Measurements from ENCODE around the gene THBD.

The THBD gene

DNA sequence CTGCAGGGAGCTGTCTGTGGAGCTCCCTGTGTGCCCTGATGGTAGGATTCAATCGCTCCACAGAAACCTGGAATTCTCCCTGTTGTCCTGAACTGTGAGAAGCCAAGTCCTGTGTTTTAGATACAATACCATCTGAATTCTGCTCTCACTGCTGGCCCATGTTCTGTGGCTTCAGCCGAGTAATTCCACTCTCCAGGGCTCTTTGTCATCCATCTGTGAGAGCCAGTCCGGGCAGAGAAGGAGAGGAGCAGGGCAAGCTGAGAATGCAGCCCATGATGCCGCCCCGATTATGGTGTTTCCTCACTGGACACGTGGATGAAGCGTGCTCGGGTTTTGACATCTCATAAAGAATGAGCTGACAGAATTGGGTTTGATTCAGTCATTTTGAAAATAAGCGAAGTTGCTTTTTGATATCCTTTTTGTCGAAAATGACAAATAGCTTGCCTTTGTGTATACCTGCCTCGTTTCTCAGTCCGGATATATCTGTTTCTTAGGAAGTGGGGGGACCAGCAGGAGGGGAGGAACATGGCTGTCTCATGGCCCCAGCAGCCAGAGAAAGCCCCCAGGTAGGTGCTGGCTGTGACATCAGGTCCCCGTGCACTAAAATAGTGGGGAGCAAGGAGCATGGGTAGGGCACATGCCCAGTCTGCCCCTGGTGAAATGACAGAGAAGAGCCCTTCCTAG, 44.9 kb upstream of the THBD start:
- Histone ChIP-seq H3K9ac (ENCODE audit: low read length) (no peak overlapping the region), H3K27me3 (replicated peaks; ENCODE audit: insufficient read depth, low read length) (no peaks in the 10 kb centered on the region), H3K4me3 (ENCODE audit: low read length) (no peak overlapping the region), H3K36me3 (replicated peaks; ENCODE audit: insufficient read depth, low read length) (no peaks in the 10 kb centered on the region), H3K9me3 (replicated peaks; ENCODE audit: insufficient read depth, low read length) (no peaks in the 10 kb centered on the region), H2AFZ (ENCODE audit: low read length) (no peak overlapping the region), H3F3A (ENCODE audit: insufficient read depth, low read length) (no peaks in the 10 kb centered on the region), H3K4me2 (ENCODE audit: low read depth, low read length) (no peak overlapping the region), H3K27ac (ENCODE audit: low read length) (no peak overlapping the region), H3K79me2 (ENCODE audit: low read length) (no peaks in the 10 kb centered on the region), H3K9me2 (replicated peaks; ENCODE audit: insufficient read depth, low read length) (no peaks in the 10 kb centered on the region), H4K20me1 (ENCODE audit: insufficient read depth, low read length) (no peaks in the 10 kb centered on the region), H3K4me1 (ENCODE audit: low read length) (no peaks in the 10 kb centered on the region)
- TF ChIP-seq EZH2 (optimal IDR thresholded peaks at IDR 0.05; ENCODE audit: low read depth, low read length) = no peak
- TF ChIP-seq EZH2phosphoT487 (IDR thresholded peaks at IDR 0.05; ENCODE audit: low read length) = no peak
- DNase-seq = no peak

DNA sequence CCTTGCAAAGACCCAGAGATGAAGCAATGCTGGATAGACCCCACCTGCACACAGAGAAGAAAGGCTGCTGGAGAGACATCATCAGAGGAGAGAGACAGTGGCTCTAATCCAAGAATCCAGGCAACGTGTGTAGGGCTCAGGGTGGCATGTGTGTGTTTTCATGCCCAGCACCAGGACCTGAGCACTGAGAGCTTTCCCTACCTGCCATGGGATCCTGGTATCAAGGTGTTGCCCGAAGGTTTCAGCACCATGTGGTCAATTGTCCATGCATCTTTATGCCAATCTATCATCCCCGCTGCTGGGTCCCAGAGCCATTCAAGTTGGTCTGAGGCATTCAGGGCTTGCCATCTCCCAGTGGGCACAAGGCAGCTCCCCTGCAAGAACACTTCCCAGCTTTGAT, 44.1 kb upstream of the THBD start:
- H3K27me3 ChIP-seq (replicated peaks; ENCODE audit: insufficient read depth, low read length) = no peaks in the 10 kb centered on the region
- no peak overlapping the region for H3K27ac ChIP-seq (ENCODE audit: low read length)
- no peaks in the 10 kb centered on the region for H3K79me2 ChIP-seq (ENCODE audit: low read length)
- H3K9me3 ChIP-seq (replicated peaks; ENCODE audit: insufficient read depth, low read length) = no peaks in the 10 kb centered on the region
- no peaks in the 10 kb centered on the region for H3K36me3 ChIP-seq (replicated peaks; ENCODE audit: insufficient read depth, low read length)
- no peak overlapping the region for H3K4me3 ChIP-seq (ENCODE audit: low read length)
- TF ChIP-seq EZH2 (optimal IDR thresholded peaks at IDR 0.05; ENCODE audit: low read depth, low read length) (no peak), EZH2phosphoT487 (IDR thresholded peaks at IDR 0.05; ENCODE audit: low read length) (no peak)
- TF ChIP-seq, protein P1, sequence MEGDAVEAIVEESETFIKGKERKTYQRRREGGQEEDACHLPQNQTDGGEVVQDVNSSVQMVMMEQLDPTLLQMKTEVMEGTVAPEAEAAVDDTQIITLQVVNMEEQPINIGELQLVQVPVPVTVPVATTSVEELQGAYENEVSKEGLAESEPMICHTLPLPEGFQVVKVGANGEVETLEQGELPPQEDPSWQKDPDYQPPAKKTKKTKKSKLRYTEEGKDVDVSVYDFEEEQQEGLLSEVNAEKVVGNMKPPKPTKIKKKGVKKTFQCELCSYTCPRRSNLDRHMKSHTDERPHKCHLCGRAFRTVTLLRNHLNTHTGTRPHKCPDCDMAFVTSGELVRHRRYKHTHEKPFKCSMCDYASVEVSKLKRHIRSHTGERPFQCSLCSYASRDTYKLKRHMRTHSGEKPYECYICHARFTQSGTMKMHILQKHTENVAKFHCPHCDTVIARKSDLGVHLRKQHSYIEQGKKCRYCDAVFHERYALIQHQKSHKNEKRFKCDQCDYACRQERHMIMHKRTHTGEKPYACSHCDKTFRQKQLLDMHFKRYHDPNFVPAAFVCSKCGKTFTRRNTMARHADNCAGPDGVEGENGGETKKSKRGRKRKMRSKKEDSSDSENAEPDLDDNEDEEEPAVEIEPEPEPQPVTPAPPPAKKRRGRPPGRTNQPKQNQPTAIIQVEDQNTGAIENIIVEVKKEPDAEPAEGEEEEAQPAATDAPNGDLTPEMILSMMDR (IDR thresholded peaks at IDR 0.05; ENCODE audit: low read length) = no peak
- no peak overlapping the region for H3K9ac ChIP-seq (ENCODE audit: low read length)
- no peak overlapping the region for H3K4me2 ChIP-seq (ENCODE audit: low read depth, low read length)
- no peak for DNase-seq
- H3F3A ChIP-seq (ENCODE audit: insufficient read depth, low read length) = no peaks in the 10 kb centered on the region
- no peaks in the 10 kb centered on the region for H3K9me2 ChIP-seq (replicated peaks; ENCODE audit: insufficient read depth, low read length)
- no peak overlapping the region for H2AFZ ChIP-seq (ENCODE audit: low read length)
- H3K4me1 ChIP-seq (ENCODE audit: low read length) = no peaks in the 10 kb centered on the region
- no peaks in the 10 kb centered on the region for H4K20me1 ChIP-seq (ENCODE audit: insufficient read depth, low read length)

DNA sequence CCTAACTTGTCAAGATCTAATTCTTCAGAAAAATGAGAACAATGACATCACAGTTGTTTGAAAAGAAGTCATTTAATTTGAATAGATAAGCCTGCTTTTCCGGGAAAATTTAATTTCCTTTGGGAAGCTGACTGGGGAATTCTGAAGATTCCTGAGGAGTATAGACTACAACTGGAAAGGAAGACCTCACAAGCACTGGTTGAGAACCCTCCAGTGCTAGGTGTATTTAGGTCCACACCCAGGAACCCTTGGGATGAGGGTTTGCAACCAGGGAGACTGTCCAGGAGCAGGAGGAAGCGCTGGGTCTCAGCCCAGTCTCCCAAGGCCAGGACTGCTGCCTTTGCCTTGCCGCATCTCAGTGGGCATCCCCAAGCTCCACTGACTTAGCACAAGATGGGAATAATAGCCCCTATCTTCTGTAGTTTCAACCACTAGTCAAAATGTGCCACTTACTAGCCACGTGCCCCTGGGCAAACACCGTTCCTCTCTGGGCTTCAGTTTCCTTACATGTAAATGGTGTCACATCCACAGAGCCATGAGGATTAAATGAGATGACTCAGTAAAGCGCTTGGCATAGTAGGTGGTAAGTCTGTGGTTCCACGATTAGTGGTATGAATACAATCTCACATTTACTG, 43.5 kb upstream of the THBD start:
- Histone ChIP-seq H2AFZ (ENCODE audit: low read length) (no peak overlapping the region), H3K9me3 (replicated peaks; ENCODE audit: insufficient read depth, low read length) (no peaks in the 10 kb centered on the region), H3K4me1 (ENCODE audit: low read length) (no peaks in the 10 kb centered on the region), H3K4me2 (ENCODE audit: low read depth, low read length) (no peak overlapping the region), H3F3A (ENCODE audit: insufficient read depth, low read length) (no peaks in the 10 kb centered on the region), H3K27ac (ENCODE audit: low read length) (no peak overlapping the region), H3K27me3 (replicated peaks; ENCODE audit: insufficient read depth, low read length) (no peaks in the 10 kb centered on the region), H3K79me2 (ENCODE audit: low read length) (no peaks in the 10 kb centered on the region), H4K20me1 (ENCODE audit: insufficient read depth, low read length) (no peaks in the 10 kb centered on the region), H3K9ac (ENCODE audit: low read length) (no peak overlapping the region), H3K4me3 (ENCODE audit: low read length) (no peak overlapping the region), H3K9me2 (replicated peaks; ENCODE audit: insufficient read depth, low read length) (no peaks in the 10 kb centered on the region), H3K36me3 (replicated peaks; ENCODE audit: insufficient read depth, low read length) (no peaks in the 10 kb centered on the region)
- DNase-seq = no peak
- TF ChIP-seq EZH2 (optimal IDR thresholded peaks at IDR 0.05; ENCODE audit: low read depth, low read length) (no peak), EZH2phosphoT487 (IDR thresholded peaks at IDR 0.05; ENCODE audit: low read length) (no peak)
- TF ChIP-seq, protein P1 (IDR thresholded peaks at IDR 0.05; ENCODE audit: low read length) = no peak

DNA sequence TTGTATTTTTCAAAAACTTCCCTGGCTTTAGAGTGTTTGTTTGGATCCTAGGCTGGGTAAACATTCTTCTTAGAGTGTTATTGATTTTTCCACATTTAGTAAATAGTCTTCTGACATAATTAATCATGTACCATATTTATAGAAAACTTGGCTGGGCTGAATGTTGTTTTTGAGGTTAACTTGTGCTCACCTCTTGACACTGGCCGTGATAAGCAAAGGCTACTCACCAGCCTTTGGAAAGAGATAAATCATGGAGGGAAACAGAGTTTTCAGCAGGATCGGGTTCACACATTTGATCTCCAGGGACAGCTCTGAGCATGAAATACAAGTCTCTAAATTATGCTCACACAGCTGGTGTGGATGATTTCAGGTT, 42.9 kb upstream of the THBD start:
- Histone ChIP-seq H3K9ac (ENCODE audit: low read length) (no peak overlapping the region), H3K4me3 (ENCODE audit: low read length) (no peak overlapping the region), H3K9me2 (replicated peaks; ENCODE audit: insufficient read depth, low read length) (no peaks in the 10 kb centered on the region), H3K36me3 (replicated peaks; ENCODE audit: insufficient read depth, low read length) (no peaks in the 10 kb centered on the region), H3K4me2 (ENCODE audit: low read depth, low read length) (no peak overlapping the region), H3K27me3 (replicated peaks; ENCODE audit: insufficient read depth, low read length) (no peaks in the 10 kb centered on the region), H3K4me1 (ENCODE audit: low read length) (no peaks in the 10 kb centered on the region), H3K79me2 (ENCODE audit: low read length) (no peaks in the 10 kb centered on the region), H3K9me3 (replicated peaks; ENCODE audit: insufficient read depth, low read length) (no peaks in the 10 kb centered on the region), H3K27ac (ENCODE audit: low read length) (no peak overlapping the region), H3F3A (ENCODE audit: insufficient read depth, low read length) (no peaks in the 10 kb centered on the region), H4K20me1 (ENCODE audit: insufficient read depth, low read length) (no peaks in the 10 kb centered on the region), H2AFZ (ENCODE audit: low read length) (no peak overlapping the region)
- DNase-seq = no peak
- no peak for TF ChIP-seq EZH2 (optimal IDR thresholded peaks at IDR 0.05; ENCODE audit: low read depth, low read length)
- no peak for TF ChIP-seq EZH2phosphoT487 (IDR thresholded peaks at IDR 0.05; ENCODE audit: low read length)
- TF ChIP-seq, protein P1 (IDR thresholded peaks at IDR 0.05; ENCODE audit: low read length) = no peak
